Vagina (tissue), 2 donors: ENCODE results near the gene BPIFB1.

Experiments used
- CTCF ChIP-seq, 3 experiments: fragments of 450-650 bp in 2 of 3; fragments of 200-600 bp in 1 of 3; sonication (generic) in 1 of 3; IDR thresholded peaks; one replicate each; pipeline ENCODE4 v1.5.1; 2017 to 2019; ENCODE audit warnings: antibody characterized with exemption in 3 of 3, mild to moderate bottlenecking in 2 of 3, moderate library complexity in 2 of 3
- POLR2A ChIP-seq, 2 donors: fragments of 450-650 bp; IDR thresholded peaks; one replicate each; pipeline ENCODE4 v1.6.1; 2017; ENCODE audit warnings: antibody characterized with exemption in 2 of 2, mild to moderate bottlenecking in 2 of 2, moderate library complexity in 2 of 2

GRCh38 chr20:33308668-33309067 lies 25.7 kb downstream of the BPIFB1 start:
- no peak for TF ChIP-seq CTCF (IDR thresholded peaks at IDR 0.05)
- no peak for TF ChIP-seq POLR2A (IDR thresholded peaks at IDR 0.05)
